GM18519 (cell line): ENCODE measurements around the gene PACS2.

Source experiments
- ATAC-seq: cut with Tn5 transposase; IDR thresholded peaks from one replicate; pipeline ENCODE4 v1.9.1; 2021; ENCODE audit warnings: mild to moderate bottlenecking, moderate library complexity; ENCODE audit not compliant: unreplicated experiment, low FRiP score

PACS2 gene

DNA sequence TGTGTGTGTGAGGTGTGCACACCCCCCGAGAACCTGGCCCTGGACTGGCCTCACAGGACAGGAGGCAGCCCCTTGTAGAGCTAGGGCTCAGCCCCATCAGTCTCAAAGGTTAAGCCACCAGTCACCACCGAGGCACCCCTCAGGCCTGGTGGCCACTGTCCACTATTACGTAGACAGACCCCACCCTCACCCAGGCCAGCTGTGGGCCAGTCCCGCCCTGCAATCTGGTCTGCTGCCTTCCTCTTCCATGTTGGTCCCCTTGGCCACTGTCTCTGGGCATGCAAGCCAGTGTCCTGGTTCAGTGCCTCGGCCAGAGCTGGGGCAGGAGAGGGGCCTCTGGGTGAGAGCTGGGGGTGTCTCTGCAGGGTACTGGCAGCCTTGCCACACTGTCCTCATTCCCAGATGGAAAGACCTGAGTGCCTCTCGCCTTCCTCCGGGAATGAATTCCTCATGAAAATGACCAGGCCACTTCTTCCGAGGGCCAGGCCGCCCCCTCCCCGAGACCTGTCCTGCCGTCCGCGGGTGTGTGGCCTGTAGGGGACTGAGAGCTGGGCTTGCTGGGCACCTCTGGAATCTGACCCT, 82.9 kb downstream of the PACS2 start:
- no peak for ATAC-seq

DNA sequence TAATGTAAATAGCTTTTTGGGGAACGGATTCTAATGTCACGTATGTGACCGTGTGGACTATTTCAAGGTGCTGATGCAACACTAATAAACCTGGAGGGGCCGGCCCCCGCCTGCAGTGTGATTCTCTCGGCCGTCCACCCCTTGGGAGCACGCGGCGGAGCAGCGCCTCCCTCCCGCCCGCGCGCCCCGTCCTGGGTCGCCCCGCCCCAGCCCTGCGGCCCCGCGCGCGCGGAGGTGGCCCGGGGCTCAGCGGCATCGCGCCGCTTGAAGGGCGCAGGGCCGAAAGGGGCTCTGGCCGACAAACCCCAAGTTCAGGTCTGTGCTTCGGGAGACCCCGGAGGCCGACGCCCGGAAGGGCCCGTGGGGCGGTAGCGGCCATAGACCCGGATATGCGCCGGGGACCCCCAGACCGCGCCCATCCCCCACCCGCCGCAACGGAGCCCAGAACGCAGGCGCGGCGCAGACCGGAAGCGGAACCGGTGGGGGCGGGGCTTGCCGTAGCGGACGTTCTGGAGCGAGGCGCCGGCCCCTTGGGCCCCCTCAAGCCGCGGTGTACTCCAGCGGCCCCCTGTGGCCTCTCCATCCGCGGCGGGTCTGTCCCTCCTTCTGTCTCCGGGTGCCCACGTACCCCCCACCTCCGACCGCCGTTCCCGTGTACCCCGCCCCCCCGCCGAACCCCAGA, 83.6 kb downstream of the PACS2 start, which contains the start of gene TEX22:
Gene TEX22, plus strand, starts transcription at position 495 of the 682 bp plus-strand sequence. CDS start 803 bp downstream, outside the sequence.
- ATAC-seq = peak; percentile 39

DNA sequence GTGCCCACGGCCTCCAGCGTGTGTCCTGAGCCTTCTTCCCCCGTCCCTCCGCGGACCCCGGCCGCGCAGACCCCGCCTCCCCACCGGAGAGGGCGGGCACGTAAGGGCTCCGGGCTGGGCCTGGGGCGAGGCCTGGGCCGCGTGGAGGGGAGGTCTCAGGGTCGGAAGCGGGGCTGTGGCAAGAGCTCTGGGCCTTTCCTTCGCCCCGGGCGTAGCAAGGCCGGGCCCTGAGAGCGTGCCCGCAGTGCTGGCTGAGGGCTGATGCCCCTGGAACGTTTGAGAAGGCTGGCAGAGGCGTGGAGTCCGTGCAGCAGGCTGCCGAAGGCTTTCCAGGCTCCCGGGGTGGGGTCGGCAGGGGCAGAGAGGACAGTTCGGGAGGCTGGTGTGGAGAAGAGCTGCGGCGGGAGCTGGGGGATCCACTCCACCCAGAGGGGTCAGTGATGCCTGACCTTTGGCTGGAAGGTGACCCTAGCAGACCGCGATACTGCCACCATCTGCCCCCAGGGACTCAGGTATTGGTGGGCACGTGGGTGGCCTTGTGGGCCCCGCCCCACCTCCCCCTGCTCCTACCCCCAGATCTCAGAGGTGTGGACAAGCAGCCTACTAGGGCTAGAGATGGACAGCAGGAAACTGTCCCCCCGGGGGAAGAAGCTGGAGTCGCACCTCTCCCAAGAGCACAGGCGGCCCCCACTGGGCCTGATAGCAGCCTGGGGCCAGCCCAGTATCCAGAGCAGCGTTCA, 84.3 kb downstream of the PACS2 start:
- ATAC-seq = no peak

DNA sequence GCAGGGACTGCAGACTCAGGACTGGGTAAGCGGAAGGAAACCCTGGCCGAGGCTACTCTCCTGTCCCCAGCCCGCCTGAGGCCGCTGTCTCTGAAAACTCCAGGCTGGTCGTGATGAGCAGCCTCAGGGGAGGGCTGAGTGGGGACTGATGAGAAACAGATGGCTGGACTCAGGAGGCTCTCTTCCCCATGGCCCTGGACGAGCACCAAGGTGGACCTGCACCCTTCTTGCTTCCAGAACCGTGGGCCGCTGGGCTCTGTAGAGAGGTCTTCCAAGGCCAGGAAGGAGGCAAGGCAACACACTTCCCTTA, 84.9 kb downstream of the PACS2 start:
- no peak for ATAC-seq

DNA sequence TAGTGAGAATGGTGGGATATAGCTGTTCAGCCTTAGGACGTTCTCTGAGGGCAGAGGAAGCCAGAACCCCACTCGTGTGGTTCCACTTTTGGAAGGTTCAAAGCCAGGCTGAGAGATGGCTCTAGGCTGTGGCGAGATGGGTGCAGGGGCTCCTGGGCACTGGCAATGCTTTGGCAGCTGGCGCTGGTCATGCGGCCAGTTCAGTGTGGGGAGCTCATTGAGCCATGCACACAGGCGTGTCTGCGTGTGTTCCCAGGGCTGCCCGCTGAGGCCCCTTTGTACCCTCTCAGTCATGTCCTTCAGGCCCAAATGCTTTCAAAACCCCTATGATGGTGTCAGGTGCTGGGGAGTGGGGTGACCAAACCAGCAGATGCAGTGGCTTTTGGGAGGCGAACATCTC, 85.5 kb downstream of the PACS2 start:
- no peak for ATAC-seq

DNA sequence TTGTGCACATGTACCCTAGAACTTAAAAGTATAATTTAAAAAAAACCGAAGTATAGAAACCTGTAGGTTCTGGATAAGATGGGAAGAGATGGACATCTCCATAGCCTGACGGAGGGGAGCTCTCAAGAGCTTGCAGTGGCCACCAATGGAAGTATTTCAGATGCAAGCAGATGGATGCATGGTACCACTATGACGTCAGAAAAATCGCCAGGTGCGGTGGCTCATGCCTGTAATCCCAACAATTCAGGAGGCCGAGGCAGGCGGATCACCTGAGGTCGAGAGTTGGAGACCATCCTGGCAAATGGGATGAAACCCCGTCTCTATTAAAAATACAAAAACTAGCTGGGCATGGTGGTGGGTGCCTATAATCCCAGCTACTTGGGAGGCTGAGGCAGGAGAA, 87.2 kb downstream of the PACS2 start:
- no peak for ATAC-seq

DNA sequence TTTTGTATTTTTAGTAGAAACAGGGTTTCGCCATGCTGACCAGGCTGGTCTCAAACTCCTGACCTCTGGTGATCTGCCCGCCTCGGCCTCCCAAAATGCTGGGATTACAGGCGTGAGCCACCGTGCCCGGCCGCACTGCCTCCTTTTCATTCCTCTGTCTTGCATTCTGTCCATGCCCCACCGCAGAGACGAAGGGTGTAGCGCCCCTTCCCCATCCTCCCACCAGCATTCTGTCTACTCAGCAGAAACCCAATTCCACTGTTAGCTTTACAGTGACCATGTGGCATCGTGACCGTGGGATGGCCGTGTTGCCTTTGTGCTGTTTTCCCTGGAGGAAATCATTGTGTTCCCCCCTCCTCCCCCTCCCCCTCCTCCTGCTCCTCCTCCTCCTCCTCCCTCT, 94.0 kb downstream of the PACS2 start:
- no peak for ATAC-seq

DNA sequence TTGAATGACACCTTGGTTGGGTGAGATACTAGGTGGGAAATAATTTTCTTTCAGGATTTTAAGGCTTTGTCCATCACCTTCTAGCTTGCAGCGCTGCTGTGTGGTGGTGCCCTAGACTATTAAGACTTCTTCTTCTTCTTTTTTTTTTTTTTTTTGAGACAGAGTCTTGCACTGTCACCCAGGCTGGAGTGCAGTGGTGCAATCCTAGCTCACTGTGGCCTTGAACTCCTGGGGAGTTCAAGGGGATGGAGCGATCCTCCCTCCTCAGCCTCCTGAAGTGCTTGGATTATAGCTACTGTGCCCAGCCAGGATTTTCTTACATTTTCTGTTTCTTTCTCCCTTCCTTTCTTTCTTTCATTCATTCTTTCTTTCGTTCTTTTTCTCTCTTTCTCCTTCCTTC, 94.8 kb downstream of the PACS2 start:
- ATAC-seq = no peak

DNA sequence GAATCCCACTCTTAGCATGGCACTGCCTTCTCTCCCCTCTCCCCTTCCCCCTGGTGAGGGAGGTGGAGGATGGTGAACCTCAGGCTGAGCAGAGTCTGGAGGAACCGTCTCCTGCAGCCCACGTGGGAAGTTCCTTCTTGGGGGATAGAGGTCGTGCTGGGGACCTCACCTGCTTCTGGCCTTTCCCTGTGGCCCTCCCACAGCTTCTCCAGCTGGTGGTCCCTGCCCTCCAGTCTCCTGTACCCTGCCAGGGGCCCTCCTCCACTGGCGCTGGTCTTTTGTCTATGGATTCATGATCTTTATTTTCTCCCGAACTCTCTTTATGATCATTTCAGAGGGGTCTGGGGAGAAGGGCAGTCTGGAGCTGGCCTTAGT, 96.1 kb downstream of the PACS2 start:
- no peak for ATAC-seq

DNA sequence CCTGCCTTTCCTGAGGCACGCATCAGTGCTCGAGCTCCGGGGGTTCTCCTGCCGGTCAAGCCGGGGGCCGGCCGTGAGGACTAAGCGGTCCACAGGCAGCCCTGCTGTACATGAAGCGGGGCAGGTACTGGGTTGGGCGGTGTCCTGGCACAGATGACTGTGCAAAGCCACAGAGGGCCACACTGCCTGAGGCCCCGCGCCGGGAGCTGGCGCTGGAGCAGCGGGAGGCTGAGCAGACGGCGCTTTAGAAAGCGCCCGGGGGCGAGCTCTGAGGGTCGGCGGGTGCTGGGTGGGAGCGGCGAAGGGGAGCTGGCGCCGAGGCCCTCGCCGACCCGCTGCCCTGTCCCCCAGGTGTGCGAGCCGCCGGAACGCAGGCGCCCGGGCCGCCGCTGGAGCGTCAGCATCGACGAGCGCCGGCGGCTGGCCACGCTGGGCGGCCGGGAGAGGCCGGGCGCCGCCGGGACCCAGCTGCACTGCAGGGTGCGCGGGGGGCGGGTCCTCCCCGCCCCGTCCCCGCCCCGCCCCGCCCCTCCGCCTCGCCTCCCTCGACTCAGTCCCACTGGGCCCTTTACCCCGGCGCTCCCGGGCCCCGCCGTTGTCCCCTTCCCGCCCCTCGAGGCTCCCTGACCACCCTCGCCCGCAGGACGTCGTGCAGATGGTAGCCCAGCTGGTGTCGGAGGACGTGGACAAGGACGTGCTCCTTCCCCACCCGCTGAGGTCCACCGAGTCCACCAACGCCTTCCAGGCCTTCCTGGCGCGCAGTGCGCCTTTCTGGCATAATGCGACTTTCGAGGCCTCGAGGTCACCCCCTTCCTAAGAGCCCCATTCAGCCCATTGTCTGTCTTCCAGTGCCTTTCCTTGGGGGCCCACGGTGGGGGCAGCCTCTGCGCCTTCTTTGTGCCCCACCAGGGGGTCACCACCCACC, 96.7 kb downstream of the PACS2 start:
- ATAC-seq = no peak

DNA sequence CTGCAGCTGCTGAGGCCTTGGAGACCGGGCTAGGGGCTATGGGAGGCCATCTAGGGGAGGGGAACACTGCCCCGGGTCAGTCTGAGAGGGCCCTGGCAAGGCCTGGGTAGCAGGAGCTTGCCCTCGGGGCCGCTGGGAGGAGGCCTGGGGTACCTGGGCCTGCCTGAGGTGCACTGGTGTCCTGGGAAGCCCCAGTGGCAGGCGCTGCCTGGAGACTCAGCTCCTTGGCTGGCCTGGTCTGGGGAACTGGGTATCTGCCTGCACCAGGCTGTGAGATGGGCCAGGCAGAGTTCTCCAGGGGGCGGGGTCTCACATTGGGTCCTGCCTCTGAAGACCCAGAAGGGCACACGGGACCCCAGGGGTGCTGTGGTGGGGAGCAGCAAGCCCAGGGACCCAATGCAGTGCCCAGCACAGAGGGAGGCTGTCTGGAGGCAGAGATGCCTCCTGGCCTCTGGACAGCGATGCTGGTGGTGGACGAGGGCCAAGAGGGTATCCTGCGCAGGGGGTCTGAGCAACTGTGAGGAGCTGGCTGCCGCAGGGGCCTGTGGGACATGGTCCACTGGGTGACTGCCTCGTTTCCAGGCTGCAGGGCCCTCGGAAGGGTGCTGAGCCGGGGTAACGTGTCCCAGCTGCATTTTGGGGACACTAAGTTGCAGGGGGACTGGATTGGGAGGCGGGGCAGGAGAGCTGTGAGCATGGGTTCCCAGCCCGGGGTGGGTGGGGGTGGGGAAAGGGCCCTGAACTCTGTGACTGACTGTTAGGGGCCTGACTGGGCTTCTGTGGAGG, 97.6 kb downstream of the PACS2 start:
- no peak for ATAC-seq

DNA sequence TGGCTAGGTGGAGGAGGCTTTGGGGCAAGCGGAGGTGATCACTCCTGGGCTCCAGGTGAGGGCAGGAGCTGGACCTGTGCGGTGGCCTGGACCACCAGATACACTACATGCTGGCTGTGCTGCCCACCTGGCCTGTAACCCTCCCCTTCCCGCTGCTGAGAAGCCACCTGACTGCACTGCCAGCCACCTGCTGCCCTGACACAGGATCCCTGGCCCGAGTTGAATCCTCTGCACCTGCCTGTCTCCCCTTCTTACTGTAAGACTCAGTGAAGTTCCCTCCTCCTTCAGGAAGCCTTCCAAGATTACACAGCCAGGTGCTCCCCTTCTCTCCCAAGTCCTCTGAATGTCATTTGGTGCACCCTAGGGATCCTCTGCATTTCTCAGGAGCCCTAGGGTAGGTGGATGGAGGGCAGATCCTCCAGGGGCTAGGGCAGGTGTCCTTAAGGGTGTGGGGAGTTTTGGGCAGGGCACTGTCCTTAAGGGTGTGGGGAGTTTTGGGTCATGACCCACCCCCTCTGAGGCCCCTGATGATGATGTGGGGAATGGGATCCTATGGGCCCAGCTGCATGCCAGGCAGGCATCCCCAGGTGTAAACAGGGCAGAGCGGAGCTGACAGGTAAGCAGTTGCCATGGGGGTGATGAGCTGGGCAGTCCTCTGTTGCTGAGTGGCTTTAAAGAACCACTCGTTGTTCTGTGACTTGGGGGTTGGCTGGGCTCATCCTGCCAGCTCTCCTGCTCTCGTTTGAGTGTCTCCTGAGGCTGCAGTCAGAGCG, 98.4 kb downstream of the PACS2 start:
- no peak for ATAC-seq

DNA sequence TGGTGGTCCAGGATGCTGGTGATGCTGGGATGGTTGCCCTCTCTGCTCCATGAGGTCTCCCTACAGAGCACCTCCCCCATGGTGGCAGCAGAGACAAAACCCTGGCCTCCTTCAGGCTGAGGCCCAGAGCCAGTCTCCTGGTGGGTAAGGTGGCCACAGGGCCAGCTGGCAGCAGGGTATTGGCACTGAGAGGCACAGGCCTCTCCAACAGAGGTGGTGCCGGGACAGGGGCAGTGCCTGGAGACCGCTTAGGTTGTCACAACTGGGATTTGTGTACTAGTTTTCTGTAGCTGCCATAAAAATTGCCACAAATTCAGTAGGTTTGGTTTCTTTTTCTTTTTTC, 99.0 kb downstream of the PACS2 start:
- ATAC-seq = no peak

DNA sequence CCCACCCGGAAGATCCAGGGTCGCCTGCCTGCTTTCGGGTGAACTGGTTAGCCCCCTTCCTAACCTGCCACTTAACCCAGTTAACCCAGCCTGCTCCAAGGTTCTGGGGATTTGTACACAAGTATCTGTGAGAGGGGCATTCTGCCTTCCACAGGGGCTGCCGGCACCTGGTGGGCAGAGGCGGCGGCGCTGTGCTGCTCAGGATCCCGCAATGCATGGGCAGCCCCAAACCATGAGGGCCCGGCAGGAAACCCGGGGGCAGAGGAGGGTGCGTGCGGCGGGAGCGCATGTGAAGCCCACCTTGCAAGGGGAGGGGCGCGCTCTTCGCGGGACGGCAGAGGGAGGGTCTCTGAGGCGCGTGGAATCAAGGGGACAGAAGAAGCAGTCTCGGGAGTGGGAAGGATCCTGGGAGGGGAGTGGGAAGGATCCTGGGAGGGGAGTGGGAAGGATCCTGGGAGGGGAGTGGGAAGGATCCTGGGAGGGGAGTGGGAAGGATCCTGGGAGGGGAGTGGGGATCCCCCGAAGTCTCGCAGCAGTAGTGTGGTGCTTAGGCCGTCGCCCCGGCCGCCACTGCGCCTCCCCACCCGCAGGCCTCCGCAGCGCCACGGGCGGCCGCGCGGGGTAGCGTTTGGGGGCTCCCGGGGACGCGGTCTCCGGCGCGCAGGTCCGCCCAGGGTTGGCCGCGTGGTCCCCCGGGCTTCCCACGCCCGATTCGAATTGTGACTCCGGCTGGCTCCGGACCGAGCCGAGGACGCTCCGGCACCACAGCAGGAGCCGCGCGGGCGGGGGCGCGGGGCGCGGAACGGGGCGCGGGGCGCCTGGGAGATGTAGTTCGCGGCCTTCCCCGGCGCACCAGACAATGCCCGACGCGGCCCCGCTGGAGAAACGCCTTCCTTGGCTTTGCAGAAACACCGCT, 100.2 kb downstream of the PACS2 start:
- ATAC-seq = no peak

DNA sequence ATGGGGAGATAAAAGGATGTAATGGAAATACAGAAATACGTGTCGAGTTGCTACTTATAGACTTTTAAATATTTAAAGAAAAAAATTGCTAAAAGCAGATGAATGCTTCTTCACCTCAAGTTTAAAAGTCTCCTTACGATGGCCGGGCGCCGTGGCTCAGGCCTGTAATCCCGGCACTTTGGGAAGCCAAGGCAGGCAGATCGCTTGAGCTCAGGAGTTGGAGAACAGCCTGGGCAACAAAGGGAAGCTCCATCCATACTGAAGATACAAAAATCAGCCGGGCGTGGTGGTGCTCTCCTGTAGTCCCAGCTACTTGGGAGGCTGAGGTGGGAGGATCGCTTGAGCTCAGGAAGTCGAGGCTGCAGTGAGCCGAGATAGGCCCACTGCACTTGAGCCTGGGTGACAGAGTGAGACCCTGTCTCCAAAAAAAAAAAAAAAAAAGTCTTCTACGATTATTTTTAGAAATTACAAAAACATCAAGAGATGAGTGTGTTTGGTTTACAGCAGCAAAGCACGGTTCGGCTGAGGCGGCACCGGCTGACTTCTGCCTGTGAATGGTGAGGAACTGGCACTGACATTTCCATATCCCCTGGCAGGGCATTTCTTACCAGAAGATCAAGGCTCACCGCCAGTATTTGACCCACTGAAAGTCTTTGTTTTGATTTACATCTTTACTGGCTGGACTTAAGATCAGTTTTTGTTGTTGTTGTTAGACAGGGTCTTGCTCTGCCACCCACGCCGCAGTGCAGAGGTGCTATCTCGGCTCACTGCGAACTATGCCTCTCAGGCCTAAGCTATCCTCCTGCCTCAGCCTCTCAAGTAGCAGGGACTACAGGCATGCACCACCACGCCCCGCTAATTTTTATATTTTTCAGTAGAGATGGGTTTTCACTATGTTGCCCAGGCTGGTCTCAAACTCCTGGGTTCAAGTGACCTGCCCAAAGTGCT, 101.2 kb downstream of the PACS2 start:
- no peak for ATAC-seq

DNA sequence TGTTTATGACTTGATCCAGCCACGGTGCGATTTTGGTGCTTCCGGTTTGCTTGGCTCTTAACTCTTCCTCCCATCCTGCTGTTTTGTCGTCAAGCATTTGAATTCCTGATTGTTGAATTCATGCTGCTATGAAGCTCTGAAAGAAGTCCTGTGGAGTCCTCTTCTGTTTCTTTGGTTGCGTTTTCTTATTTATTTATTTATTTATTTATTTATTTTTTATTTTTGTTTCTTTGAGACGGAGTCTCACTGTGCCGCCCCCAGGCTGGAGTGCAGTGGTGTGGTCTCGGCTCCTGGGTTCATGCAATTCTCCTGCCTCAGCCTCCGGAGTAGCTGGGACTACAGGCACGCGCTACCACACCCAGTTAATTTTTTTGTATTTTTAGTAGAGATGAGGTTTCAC, 102.1 kb downstream of the PACS2 start:
- ATAC-seq = no peak

DNA sequence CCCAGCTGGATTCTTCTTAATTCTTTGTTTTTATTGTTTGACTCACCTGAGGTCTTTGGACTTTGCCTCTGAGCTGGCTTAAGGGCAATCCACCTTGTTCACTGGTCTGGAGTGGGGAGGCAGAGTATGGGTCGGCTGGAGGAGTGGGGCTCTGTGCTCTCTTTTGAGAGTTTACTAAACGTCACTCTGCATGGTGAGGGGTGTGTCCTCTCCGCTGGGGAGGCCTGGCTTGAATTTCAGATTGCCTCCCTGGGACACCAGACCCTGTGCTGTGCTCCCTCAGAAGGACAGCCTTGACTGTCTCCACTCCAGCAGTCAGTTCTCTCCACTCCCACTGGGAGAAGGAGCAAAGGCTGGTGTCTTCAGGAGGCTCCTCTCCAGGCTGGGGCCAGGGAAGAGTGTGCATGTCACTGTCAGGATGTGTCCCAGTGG, 103.2 kb downstream of the PACS2 start:
- no peak for ATAC-seq
